IPS-NIHi7 (cell line): ENCODE data around the gene VAMP1.
A peak's percentile ranks its signal among the peaks of the same experiment; 100 is the strongest.
"Not testable (repeated sequence)": the region's sequence is repeated elsewhere in the genome, so short reads cannot be mapped to it uniquely, and the experiment has no call there.

Experiments used
- DNase-seq: peaks from one replicate; pipeline ENCODE4 v3.0.0; 2012; ENCODE audit warnings: mixed read lengths; ENCODE audit errors: extremely low spot score

Gene VAMP1

DNA sequence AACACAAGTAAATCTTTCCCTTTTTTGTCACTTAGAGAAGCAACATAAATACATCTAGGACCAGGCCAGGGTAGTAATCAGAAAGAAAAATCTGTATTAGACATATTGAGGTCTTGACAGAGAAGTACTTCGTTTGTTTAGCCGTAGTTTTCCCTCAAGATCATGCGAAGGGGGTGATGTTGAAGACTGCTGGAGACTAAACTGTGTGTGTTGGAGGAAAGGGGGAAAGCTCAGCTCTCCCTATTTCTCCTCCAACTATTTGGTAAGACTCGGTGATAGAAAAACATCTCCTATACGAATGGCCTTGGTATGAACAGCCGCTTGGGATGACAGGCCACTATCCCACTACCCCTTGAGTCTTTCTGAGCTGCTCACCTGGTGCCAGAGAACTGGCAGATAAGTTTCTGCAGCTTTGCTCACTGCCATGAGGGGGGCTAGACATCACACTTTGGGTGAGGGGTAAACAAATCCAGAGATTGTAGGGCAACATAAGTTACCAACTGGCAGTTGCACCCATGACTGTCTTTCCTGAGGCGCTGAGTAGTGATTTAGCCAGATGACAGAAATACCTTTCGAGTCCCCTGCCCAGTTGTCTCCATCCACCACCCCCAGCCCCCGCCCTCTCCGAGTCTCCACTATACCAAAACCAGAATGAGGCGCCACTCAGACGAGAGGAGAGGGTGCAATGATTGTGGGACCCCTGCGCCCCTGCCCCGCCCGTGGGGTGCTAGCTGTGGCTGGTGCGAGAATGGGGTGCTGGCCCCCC is 685 bp downstream of the VAMP1 start:
- peak; percentile 26 for DNase-seq

- DNase-seq = no peak
Measured at GRCh38 chr12:6469092-6469491, 1.4 kb downstream of the VAMP1 start.

DNA sequence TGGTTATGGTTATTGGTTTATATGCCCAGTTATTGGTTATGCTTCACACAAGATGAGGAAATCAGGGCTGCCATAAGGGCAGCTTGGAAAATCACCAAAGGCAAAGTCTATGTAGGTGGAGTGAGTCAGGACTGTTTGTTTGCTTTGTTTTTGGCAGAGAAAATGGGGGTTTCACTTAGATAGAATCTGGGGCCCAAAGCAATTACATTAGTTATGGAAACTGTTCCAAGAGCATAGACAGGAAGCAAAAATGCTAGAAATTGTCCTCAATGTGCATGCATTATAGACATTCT is 2.2 kb downstream of the VAMP1 start:
- DNase-seq = no peak

- DNase-seq = not testable (repeated sequence)
Measured at GRCh38 chr12:6467571-6468282, 2.8 kb downstream of the VAMP1 start.

DNA sequence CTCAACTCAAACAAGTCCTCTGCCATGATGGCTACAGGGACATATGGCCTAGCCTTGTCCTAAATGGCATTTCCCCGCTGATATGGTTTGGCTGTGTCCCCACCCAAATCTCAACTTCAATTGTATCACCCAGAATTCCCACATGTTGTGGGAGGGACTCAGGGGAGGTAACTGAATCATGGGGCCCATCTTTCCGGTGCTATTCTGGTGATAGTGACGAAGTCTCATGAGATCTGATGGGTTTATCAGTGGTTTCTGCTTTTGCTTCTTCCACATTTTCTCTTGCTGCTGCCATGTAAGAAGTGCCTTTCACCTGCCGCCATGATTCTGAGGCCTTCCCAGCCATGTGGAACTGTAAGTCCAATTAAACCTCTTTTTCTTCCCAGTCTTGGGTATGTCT is 3.7 kb downstream of the VAMP1 start:
- DNase-seq = not testable (repeated sequence)

- no peak for DNase-seq
Measured at GRCh38 chr12:6466184-6466573, 4.3 kb downstream of the VAMP1 start.

DNA sequence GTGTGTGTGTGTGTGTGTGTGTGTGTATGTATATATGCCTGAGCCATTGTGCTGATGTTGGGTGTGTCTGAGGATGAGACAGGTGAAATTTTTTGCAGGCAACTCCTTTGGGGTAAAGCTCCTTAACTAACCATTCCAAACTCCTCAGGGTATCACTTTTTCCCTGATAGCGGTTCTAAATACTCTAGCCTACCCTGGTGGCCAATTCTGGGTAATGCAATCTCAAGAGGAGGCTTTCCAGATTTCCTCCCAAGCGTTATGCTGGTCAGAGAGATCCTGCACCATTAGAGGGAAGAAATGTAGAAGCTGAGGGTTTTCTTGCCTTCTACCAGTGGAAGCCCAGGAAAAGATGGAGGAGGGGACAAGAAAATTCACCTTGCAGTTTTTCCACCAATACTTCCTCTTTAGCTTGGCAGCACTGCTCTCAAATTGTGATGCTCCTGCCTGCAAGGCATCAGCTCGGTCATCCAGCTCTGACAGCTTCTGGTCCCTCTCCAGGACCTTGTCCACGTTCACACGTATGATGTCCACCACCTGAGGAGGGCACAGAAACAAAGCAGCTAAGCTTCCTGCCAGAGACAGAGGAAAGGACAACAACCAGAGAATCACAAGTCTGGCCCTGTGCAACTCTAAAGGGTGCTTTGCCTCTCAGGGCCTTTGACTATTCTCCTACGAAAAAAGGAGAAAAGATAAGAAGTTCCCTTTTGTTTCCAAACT is 4.9 kb downstream of the VAMP1 start:
- DNase-seq = peak; percentile 80

- no peak for DNase-seq
Measured at GRCh38 chr12:6464531-6464930, 5.9 kb downstream of the VAMP1 start.

GRCh38 chr12:6463858-6464257 is 6.6 kb downstream of the VAMP1 start:
- DNase-seq = no peak

- DNase-seq = no peak
Measured at GRCh38 chr12:6463216-6463615, 7.3 kb downstream of the VAMP1 start.

GRCh38 chr12:6462234-6462995 is 8.1 kb downstream of the VAMP1 start:
- no peak for DNase-seq

GRCh38 chr12:6461401-6462233 is 8.9 kb downstream of the VAMP1 start:
- no peak for DNase-seq

GRCh38 chr12:6460751-6461371 is 9.6 kb downstream of the VAMP1 start:
- DNase-seq = no peak

DNA sequence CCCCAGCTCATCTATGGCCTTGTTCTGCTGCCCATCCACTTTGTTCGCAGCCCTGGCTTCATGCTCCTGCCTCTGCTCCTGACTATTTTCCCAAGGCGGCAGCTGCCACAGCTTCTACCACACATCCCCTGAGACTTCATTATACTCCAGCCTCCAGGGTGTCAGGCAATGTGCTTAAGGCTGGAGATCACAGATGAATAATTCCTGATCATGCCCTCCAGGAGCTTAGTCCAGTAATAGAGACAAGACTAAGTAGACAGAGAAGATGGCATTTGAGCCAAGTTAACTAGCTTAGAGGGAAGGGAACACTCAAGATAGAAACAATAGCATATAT is 11.5 kb downstream of the VAMP1 start:
- DNase-seq = no peak

DNA sequence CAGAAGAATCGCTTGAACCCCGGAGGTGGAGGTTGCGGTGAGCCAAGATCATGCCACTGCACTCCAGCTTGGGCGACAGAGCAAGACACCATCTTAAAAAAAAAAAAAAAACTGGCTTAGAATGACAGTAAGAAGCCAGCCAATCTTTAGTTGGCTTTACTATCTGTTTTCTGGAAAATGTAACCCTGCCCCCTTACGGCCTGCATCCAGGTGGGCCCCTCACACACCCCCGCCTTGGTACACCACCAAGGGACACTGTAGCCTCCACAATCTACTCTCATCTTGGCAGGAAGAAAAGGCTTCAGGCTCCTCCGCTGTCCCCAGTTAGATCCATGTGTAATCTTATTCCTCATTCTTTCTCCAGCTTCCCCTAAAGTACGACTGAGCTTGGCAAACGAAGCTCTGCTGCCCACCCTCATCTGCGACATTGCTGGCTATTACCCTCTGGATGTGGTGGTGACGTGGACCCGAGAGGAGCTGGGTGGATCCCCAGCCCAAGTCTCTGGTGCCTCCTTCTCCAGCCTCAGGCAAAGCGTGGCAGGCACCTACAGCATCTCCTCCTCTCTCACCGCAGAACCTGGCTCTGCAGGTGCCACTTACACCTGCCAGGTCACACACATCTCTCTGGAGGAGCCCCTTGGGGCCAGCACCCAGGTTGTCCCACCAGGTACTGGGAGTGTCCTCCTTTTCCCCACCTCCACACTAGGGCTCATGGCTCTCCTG is 12.0 kb downstream of the VAMP1 start:
- no peak for DNase-seq

GRCh38 chr12:6457220-6457945 is 13.1 kb downstream of the VAMP1 start:
- no peak for DNase-seq

DNA sequence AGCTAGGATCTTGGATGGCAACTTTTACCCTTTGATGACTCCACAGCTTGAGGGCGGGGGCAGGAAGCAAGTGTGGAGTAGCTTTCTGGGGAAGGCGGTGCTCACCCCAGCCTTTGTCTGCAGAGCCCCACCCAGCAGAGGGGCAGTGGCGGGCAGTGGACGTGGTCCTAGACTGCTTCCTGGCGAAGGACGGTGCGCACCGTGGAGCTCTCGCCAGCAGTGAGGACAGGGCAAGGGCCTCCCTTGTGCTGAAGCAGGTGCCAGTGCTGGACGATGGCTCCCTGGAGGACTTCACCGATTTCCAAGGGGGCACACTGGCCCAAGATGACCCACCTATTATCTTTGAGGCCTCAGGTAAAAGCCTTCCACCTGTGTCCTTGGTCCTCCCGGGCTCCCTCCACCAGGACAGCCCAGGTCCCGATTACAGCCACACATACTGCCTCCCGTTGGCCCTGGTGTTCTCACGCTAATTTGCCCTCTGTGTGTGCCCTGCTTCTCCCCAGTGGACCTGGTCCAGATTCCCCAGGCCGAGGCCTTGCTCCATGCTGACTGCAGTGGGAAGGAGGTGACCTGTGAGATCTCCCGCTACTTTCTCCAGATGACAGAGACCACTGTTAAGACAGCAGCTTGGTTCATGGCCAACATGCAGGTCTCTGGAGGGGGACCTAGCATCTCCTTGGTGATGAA is 17.4 kb downstream of the VAMP1 start:
- DNase-seq = no peak

DNA sequence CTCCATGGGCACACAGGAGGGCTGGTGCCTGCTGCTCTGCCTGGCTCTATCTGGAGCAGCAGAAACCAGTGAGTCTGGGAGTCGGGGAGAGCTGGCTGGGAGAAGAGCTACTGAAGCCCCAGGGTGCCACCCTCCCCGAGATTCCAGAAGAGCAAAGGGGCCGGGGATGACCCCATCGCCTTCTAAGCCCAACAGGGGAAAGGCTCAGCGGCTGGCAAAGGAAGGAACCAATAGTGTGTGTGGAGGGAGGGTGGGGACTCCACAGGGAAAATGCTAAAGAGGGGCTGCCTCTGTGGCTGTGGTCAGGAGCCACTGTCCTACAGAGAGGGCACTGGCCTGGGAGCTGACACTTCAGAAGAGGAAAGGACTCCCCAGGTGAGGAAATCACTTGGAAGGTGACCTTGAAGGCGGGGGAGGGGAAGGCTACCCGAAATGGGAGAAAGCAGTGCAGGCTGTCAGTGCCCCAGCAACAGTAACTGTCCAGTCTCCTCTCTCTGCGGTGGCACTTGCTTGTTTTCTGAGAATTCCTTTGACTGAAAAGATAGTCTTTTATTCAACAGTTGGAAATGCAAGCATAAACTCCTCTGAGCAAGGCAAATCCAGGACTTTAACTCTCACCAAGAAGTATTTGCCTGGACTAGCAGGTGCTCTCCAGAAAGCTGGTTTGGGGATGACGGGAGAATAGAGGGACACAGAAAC is 18.1 kb downstream of the VAMP1 start:
- no peak for DNase-seq
